Heart left ventricle (tissue), 16 donors: ENCODE measurements around the gene EDA. TPM values are rescaled to one million over a fixed set of nuclear protein-coding genes. Genes with fewer than 3 reads are reported as not detected.

Source experiments
- ATAC-seq, 4 donors: fragments of 200-7000 bp; cut with Tn5 transposase; one replicate each; pipeline ENCODE4 v1.9.1; 2020 to 2022; ENCODE audit warnings: moderate library complexity in 4 of 4, mild to moderate bottlenecking in 3 of 4, moderate number of reproducible peaks in 1 of 4
- DNase-seq, 5 donors: peaks; one replicate each; pipeline ENCODE4 v3.0.0-alpha.2; 2020
- H3K27ac ChIP-seq, 12 donors: fragments of 200-600 bp; sonication (generic) in 4 of 12; one replicate each; pipeline versions ENCODE4 v1.5.0 to v1.8.0; 2016 to 2022; ENCODE audit warnings: mild to moderate bottlenecking in 2 of 12
- H3K27me3 ChIP-seq, 9 donors: fragments of 200-600 bp; sonication (generic) in 2 of 9; one replicate each; pipeline versions ENCODE4 v1.5.1 to v1.8.0; 2016 to 2022; ENCODE audit warnings: mild to moderate bottlenecking in 3 of 9
- H3K36me3 ChIP-seq, 9 donors: fragments of 200-600 bp; sonication (generic) in 2 of 9; one replicate each; pipeline versions ENCODE4 v1.5.0 to v1.8.0; 2018 to 2022; ENCODE audit warnings: mild to moderate bottlenecking in 2 of 9
- H3K4me1 ChIP-seq, 12 donors: fragments of 200-600 bp; sonication (generic) in 4 of 12; one replicate each; pipeline versions ENCODE4 v1.5.0 to v1.8.0; 2016 to 2022; ENCODE audit warnings: mild to moderate bottlenecking in 3 of 12
- H3K4me3 ChIP-seq, 12 donors: fragments of 200-600 bp; sonication (generic) in 4 of 12; one replicate each; pipeline versions ENCODE4 v1.5.0 to v1.8.0; 2017 to 2022; ENCODE audit warnings: mild to moderate bottlenecking in 9 of 12, moderate library complexity in 4 of 12
- H3K9me3 ChIP-seq, 12 donors: fragments of 200-600 bp; sonication (generic) in 4 of 12; one replicate each; pipeline versions ENCODE4 v1.5.0 to v1.8.0; 2016 to 2022; ENCODE audit warnings: mild to moderate bottlenecking in 1 of 12
- POLR2A ChIP-seq, 2 donors: fragments of 450-650 bp; IDR thresholded peaks; one replicate each; pipeline ENCODE4 v1.6.1; 2017; ENCODE audit warnings: antibody characterized with exemption in 2 of 2, mild to moderate bottlenecking in 2 of 2, moderate library complexity in 2 of 2
- WGBS, 4 donors: extraction: QIAGEN DNeasy Blood & Tissue Kit in 2 of 4; methylation state at CpG; one replicate each; pipeline versions ENCODE4 v1.1.5 to v1.1.7; 2013 to 2018; 5-methylcytosine and 5-hydroxymethylcytosine counted together
- intact Hi-C, 10 donors: fragments of 100-400 bp; cut with DNase I; formaldehyde crosslinking; loops; one replicate each; pipeline versions ENCODE4 v1.11.1 to v1.14.2; 2022
- polyA plus RNA-seq, 2 donors: library from polyadenylated mRNA; stranded (reverse); fragments of 200-250 nt; gene quantifications; one replicate each; pipeline ENCODE4 v1.2.3, GENCODE V29; 2013
- total RNA-seq, 9 donors: library from RNA; depleted of rRNA in 2 of 9; stranded (reverse); fragments of >200 nt in 2 of 9; fragmentation: NEBNext Ultra II Directional in 3 of 9; extraction: Animal tissue kit (Norgen Biotek cat#: 25700) in 3 of 9; gene quantifications; one replicate each; pipeline versions ENCODE4 v1.1.0 to v1.2.4, GENCODE V29; 2016 to 2023
- TF ChIP-seq, protein P1 (sequence below), 12 donors: fragments of 200-600 bp; sonication (generic) in 4 of 12; IDR thresholded peaks; one replicate each; pipeline versions ENCODE4 v1.5.0 to v1.8.0; 2018 to 2022; ENCODE audit warnings: antibody characterized with exemption in 12 of 12, mild to moderate bottlenecking in 5 of 12
- donor health status: ischemic (EF 13 %, LVEDD 7.1; RV severe dilation, severe dysfunction).
- donor health status: healthy with polysubstance abuse.
- donor health status: DM: no; HTN: yes; CAD: no.
- donor health status: DM: no; HTN: no; CAD: no.
- donor health status: ischemic (EF 25% LVEDD 6.9; RV normal size, moderate dysfunction).
- donor health status: ischemic (EF 25% LVEDD 5.7; RV mildly dilated, moderate dysfunction).
- donor health status: healthy.
- donor health status: DM: yes; HTN: yes; CAD: no.
- donor health status: ischemic (EF 35%, LVEDD 5.7; RV mildly dilated, moderate dysfunction).
- donor health status: nonischemic (EF 11% LVEDD 7.7; RV severe dilation, severe dysfunction).
- donor health status: DM: yes; HTN: yes; CAD: no.
- donor health status: PGD.
- donor health status: ischemic (EF 29% LVEDD 5.4; RV normal size, mild dysfunction).
- donor health status: nonischemic (EF 23%, LVEDD 6.1; RV moderate dilation, normal function).

The EDA gene
- total and polyA plus RNA-seq, 11 donors, result 2.1 to 13.6 (median 6.3) TPM

- H3K9me3 ChIP-seq, result peaks cover 0 to 9% (median 0%) of the 10 kb centered on the region in 12 donors
- 72 to 89% (median 82%) methylated on average over 1 of the region's 1 CpG for WGBS, 4 donors
- TF ChIP-seq POLR2A (IDR thresholded peaks at IDR 0.05), result no peak
- TF ChIP-seq, protein P1, sequence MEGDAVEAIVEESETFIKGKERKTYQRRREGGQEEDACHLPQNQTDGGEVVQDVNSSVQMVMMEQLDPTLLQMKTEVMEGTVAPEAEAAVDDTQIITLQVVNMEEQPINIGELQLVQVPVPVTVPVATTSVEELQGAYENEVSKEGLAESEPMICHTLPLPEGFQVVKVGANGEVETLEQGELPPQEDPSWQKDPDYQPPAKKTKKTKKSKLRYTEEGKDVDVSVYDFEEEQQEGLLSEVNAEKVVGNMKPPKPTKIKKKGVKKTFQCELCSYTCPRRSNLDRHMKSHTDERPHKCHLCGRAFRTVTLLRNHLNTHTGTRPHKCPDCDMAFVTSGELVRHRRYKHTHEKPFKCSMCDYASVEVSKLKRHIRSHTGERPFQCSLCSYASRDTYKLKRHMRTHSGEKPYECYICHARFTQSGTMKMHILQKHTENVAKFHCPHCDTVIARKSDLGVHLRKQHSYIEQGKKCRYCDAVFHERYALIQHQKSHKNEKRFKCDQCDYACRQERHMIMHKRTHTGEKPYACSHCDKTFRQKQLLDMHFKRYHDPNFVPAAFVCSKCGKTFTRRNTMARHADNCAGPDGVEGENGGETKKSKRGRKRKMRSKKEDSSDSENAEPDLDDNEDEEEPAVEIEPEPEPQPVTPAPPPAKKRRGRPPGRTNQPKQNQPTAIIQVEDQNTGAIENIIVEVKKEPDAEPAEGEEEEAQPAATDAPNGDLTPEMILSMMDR (IDR thresholded peaks at IDR 0.05), result no peak
- DNase-seq (no peak), ATAC-seq (no peak)
- intact Hi-C loops, result no loop called here
- peaks cover 0 to 2% (median 0%) of the 10 kb centered on the region in 9 donors for H3K27me3 ChIP-seq
- H3K4me1 ChIP-seq, result no peaks in the 10 kb centered on the region
- H3K27ac ChIP-seq, result no peak overlapping the region
- no peak overlapping the region for H3K4me3 ChIP-seq
- no peaks in the 10 kb centered on the region for H3K36me3 ChIP-seq
Measured at GRCh38 chrX:69876221-69876620, 260.3 kb downstream of the EDA start.

GRCh38 chrX:69884210-69884609 lies 268.3 kb downstream of the EDA start:
- no peaks in the 10 kb centered on the region for H3K36me3 ChIP-seq
- intact Hi-C loops, result no loop called here
- DNase-seq (no peak), ATAC-seq (no peak)
- peaks cover 0 to 22% (median 2%) of the 10 kb centered on the region in 12 donors for H3K9me3 ChIP-seq
- H3K27ac ChIP-seq, result no peak overlapping the region
- 61 to 86% (median 74%) methylated on average over 1 of the region's 1 CpG for WGBS, 4 donors
- H3K27me3 ChIP-seq, result no peaks in the 10 kb centered on the region
- TF ChIP-seq POLR2A (IDR thresholded peaks at IDR 0.05), result no peak
- TF ChIP-seq, protein P1 (IDR thresholded peaks at IDR 0.05), result no peak
- no peak overlapping the region for H3K4me3 ChIP-seq
- H3K4me1 ChIP-seq, result no peaks in the 10 kb centered on the region

DNA sequence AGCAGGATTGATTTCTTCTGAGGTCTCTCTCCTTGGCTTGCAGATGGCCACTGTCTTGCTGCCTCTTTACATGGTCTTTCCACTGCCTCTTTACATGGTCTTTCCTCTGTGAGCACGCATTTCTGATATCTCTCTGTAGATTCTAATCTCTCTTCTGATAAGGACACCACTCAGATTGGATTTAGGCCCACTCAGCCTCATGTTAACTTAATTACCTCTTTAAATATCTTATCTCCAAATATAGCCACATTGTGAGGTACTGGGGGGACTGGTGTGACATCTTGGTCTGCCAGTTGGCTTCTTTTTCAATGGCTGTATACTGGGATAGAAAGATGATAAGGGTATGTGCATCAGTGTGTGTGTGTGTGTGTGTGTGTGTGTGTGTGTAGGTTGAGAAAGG lies 280.1 kb downstream of the EDA start:
- intact Hi-C loops, result no loop called here
- WGBS, 4 donors, result 14 to 38% (median 28%) methylated on average over 1 of the region's 1 CpG

DNA sequence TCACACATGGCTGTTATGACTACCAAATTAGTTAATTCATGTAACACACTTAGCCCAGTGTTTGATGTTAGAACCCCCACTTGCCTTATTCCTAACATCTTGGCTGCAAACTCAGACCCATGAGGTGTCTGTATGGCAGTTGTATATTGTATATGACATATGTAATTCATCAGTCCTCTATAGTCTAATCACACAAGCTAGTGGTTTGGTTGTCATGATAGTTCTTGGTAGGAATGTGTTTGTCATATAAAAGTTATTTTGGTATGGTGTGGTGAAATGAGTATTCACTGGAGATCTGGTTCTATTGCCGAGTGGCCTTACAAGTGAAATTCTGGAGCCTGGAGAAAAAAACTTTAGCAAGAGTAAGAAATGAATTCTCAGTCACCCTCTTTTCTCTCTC lies 284.6 kb downstream of the EDA start:
- no peak for DNase-seq
- ATAC-seq, result no peak
- H3K9me3 ChIP-seq, result no peaks in the 10 kb centered on the region
- H3K36me3 ChIP-seq, result no peaks in the 10 kb centered on the region
- no peaks in the 10 kb centered on the region for H3K4me1 ChIP-seq
- H3K4me3 ChIP-seq, result no peak overlapping the region
- no peak for TF ChIP-seq POLR2A (IDR thresholded peaks at IDR 0.05)
- TF ChIP-seq, protein P1 (IDR thresholded peaks at IDR 0.05), result no peak
- peaks cover 0 to 6% (median 0%) of the 10 kb centered on the region in 9 donors for H3K27me3 ChIP-seq
- H3K27ac ChIP-seq, result no peak overlapping the region
- intact Hi-C loops, result no loop called here
- 75 to 90% (median 86%) methylated on average over 1 of the region's 1 CpG for WGBS, 4 donors

More for the DNA sequence above, 280.1 kb downstream of the EDA start:
- Histone ChIP-seq H3K36me3 (no peaks in the 10 kb centered on the region), H3K4me1 (no peaks in the 10 kb centered on the region), H3K9me3 (no peaks in the 10 kb centered on the region), H3K27ac (no peak overlapping the region), H3K4me3 (no peak overlapping the region), H3K27me3 (no peaks in the 10 kb centered on the region)
- ATAC-seq, result no peak
- no peak for DNase-seq
- no peak for TF ChIP-seq POLR2A (IDR thresholded peaks at IDR 0.05)
- TF ChIP-seq, protein P1 (IDR thresholded peaks at IDR 0.05), result no peak
